Hematopoietic multipotent progenitor cell treated with erythropoietin and hydrocortisone succinate and interleukin-3 and kit ligand, for 4 days (in vitro differentiated cells): Measurements from ENCODE around the gene RYR3.

Experiments used
- DNase-seq: peaks from one replicate; pipeline ENCODE4 v3.0.0-alpha.2; 2015

RYR3 gene

GRCh38 chr15:33722005-33722672, 411.4 kb downstream of the RYR3 start:
- peak; percentile 78 for DNase-seq

GRCh38 chr15:33722673-33723015, 411.9 kb downstream of the RYR3 start:
- no peak for DNase-seq

- no peak for DNase-seq
Measured at GRCh38 chr15:33724321-33725036, 413.7 kb downstream of the RYR3 start.

GRCh38 chr15:33729653-33730052, 418.9 kb downstream of the RYR3 start:
- peak; percentile 34 for DNase-seq

GRCh38 chr15:33730815-33731214, 420.0 kb downstream of the RYR3 start:
- DNase-seq = no peak

GRCh38 chr15:33735143-33735542, 424.4 kb downstream of the RYR3 start:
- no peak for DNase-seq

GRCh38 chr15:33735637-33736247, 425.0 kb downstream of the RYR3 start:
- peak; percentile 72 for DNase-seq

GRCh38 chr15:33737687-33738601, 427.2 kb downstream of the RYR3 start:
- peak; percentile 52 for DNase-seq

- no peak for DNase-seq
Measured at GRCh38 chr15:33738941-33739664, 428.3 kb downstream of the RYR3 start.

GRCh38 chr15:33742306-33742705, 431.5 kb downstream of the RYR3 start:
- DNase-seq = no peak

- no peak for DNase-seq
Measured at GRCh38 chr15:33742800-33743199, 432.0 kb downstream of the RYR3 start.

GRCh38 chr15:33746203-33746602, 435.4 kb downstream of the RYR3 start:
- peak; percentile 24 for DNase-seq

- no peak for DNase-seq
Measured at GRCh38 chr15:33753012-33753411, 442.2 kb downstream of the RYR3 start.

- DNase-seq = no peak
Measured at GRCh38 chr15:33754242-33754641, 443.5 kb downstream of the RYR3 start.

GRCh38 chr15:33756961-33757360, 446.2 kb downstream of the RYR3 start:
- no peak for DNase-seq

- DNase-seq = no peak
Measured at GRCh38 chr15:33757516-33758232, 446.9 kb downstream of the RYR3 start.

GRCh38 chr15:33766389-33766788, 455.6 kb downstream of the RYR3 start:
- DNase-seq = no peak

GRCh38 chr15:33768670-33769190, 458.0 kb downstream of the RYR3 start:
- DNase-seq = no peak

GRCh38 chr15:33773969-33774368, 463.2 kb downstream of the RYR3 start:
- DNase-seq = no peak

GRCh38 chr15:33778852-33779251, 468.1 kb downstream of the RYR3 start:
- peak; percentile 67 for DNase-seq

GRCh38 chr15:33780011-33780768, 469.4 kb downstream of the RYR3 start:
- DNase-seq = no peak
